HG03196 (cell line): ENCODE data around the gene SYT2.
"Not testable (repeated sequence)": the region's sequence is repeated elsewhere in the genome, so short reads cannot be mapped to it uniquely, and the experiment has no call there.

Experiments
- ATAC-seq: cut with Tn5 transposase; IDR thresholded peaks from one replicate; pipeline ENCODE4 v1.9.1; 2021; ENCODE audit not compliant: unreplicated experiment

SYT2 gene

DNA sequence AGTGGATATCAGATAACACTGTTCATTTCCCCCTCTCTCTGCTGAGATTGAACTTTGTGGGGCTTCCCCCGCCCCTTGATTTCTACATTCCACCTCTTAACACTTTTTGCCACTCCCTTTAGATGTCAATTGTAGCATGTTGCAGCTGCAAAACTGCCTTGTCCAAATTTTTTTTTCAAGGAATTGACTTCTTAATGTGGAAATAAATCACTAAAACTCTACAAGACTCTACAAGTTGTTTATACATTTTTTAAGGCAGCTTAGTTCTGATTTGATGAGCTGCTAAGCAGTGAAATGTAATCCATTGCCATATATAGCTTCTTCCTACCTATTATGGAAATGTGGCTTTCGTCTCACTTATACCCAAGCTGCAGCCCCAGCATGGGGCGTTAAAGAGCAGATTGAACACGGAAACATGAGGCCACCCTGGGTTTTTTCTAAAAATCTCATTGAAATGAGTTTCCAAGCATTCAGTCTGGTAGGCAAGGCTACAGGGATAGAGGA lies 132.2 kb downstream of the SYT2 start:
- no peak for ATAC-seq

DNA sequence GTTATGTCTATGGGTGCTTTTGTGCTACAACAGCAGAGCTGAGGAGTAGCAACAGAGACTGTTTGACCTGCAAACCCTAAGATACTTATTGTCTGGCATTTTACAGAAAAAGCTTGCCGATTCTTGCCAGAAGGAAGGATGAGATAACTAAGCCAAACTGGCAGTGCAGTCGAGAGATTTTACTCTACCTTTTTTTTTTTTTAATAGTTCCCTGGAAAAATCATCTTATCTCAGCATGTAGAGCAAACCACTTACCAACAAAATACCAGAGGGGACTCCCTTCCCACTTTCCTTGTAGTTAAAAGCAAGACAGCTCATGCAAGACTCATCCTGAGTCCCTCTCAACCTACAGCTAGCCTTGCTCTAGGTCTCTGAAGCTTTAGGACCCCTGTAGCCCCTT lies 132.9 kb downstream of the SYT2 start:
- ATAC-seq = no peak

DNA sequence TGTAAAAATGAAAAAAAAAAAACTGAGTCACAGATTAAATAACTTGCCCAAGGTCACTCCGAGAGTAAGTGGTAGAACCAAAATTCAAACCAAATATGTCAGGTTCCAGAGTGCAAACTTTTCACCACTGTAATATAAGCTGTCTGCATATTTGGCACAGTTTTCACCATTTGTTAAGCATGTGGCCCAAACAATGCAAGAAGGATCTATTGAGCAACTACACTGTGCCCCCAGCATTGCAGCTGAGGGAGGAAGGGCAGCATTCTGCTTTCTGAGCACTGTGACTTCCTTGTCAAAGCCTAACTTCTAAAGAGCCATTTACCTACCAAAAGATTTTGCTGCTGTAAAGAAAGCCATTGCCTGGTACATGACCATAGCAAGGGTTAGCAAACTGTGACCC lies 133.4 kb downstream of the SYT2 start:
- ATAC-seq = no peak

DNA sequence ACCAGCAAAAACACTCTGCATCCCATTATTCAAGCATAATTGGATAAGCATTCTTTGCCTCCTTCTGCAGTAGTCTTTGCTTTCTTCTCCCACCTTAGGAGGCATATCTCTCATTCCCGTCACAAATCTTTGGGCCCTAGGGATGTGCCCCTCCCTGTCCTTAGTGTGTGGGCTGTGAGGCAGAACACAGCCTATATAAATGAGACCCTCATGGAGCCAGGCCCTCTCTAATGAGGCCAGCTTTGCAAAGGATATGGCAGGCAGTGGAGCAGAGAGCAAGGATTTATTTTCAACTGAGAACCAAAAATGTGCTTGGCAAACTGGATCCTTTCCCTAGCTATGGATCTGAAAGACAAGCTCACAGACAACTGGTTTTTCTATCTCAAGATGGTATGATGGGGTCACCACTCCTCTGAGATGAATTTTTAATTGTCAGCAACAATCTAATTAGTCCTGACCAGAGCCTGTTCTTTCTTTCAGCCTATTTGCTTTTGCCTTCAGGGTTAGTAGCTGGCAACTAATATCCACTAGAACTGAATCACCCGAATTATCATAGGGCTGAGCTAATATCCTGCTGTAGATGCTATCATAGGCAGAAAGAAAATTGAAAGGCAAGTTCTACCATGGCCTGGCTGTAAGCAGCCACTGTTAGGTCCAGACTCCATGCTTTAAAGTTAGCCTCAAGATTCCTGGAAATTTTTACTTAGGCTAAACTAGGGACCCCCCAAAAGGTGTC lies 134.2 kb downstream of the SYT2 start:
- no peak for ATAC-seq

- no peak for ATAC-seq
These were observed 137.4 kb downstream of the SYT2 start for GRCh38 chr1:202572867-202573266.

DNA sequence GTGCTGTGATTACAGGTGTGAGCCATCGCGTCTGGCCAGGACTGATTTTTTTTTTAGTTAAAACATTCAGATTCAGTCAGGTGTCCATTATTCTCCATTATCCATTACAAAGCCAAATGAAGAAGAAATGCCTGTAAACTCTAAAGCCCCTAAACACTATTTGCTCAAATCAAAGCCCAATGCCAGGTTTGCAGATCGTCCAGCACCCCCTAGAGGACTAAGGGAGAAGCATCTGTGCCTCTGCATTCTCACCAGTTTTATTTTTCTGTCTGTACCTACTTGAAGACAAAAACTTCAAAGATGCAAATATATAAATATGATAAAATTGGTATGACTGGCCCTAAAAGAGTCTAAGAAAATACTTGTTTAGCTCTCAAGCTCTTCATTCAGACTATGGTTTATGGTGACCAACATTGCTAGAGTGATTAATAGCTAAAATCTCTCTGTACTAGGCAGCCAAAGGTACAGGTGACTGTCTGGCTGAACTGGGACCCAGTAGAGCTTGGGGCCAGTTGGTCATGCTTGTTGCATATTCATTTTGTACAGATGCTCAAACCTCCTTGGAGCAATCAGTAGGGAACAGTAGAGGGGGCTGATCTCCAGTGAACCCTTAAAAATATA lies 138.4 kb downstream of the SYT2 start:
- ATAC-seq = no peak

DNA sequence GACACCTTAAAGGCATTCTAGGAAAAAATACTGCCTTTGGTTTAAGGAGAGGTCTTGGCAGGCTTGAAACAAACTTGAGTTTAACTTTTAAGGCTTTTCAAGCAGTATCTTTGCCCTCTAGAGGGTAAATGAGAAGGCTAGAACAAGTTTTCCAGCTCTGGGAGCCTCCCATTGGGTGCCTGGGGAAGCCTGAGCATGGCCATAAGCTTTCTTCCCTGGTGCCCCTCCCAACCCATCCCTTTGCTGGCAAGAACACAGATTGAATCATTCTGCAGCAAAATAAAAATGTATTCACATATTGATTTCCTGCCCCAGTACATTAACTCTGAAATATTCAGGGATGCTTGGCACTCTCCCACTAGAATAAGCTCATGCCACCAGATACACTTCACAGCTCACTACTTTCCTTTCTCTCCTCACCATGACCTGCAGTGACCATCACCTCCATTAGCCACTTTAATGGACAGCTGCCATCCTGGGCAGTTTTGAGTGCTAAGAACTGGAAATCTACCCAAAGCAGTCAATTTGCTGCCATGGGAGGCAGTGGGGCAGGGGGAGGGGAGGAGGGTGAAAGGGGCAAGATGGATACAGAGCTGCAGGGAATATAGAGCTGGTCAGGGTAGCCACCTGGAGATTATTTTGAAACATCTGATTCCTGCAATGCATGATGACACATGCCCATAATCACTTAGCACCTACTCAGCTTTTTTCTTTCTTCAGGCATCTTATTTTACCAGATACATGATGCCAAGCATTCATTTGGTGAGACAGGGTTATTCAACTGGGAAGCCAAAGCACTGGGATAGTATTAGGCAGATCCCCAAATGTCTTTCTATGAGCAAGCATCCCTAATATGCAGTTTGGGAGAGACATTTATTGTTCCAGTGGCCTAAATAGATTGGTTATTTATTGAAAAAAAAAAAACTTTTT lies 140.6 kb downstream of the SYT2 start:
- ATAC-seq = no peak

GRCh38 chr1:202568826-202569225 lies 141.4 kb downstream of the SYT2 start:
- ATAC-seq = no peak

GRCh38 chr1:202568410-202568809 lies 141.8 kb downstream of the SYT2 start:
- ATAC-seq = no peak

DNA sequence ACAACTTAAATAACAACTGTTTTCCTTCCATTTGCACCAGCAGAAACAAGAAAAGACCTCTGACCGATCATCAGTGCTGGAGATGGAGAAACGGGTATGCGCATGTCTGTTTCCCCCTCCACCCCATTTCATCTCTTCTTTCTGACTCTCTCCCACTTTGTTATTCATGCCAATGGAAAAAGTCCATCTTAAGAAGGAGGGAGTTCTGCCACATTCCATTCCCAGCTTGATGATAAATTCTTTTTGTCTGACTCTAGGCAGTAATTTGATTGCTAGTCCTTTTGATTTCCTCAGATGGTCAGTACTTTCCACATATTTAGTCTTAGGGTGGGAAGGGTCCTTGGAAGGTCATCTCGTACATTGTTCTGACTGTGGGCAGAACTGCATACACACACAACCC lies 142.5 kb downstream of the SYT2 start:
- no peak for ATAC-seq

- ATAC-seq = peak; percentile 89
These were observed 144.2 kb downstream of the SYT2 start for GRCh38 chr1:202565890-202566602.

DNA sequence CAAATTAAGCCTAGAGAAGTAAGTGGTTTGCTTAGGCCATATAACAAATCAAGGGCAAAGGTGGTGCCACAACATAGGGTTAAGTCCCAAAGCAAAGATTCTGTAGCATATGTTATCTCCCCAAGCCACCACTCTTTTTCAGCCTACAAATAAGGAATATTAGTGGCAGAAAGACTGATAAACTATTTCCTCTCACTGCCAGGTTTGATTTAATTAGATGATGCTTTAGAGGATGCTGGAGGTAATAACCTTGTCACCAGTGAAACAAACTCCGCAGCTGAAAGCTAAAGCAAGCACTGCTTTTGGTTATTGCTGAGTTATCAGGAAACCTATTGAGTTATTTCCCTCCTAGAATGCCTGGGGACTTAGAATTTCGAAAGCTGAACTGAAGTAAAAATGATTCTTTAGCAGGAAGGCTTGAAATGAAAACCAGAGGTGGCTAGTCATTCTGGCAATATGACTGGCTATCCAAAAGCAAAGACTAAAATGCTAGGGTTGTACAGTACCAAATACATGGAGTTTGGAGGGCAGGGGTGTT lies 145.2 kb downstream of the SYT2 start:
- ATAC-seq = no peak

- ATAC-seq = no peak
These were observed 146.4 kb downstream of the SYT2 start for GRCh38 chr1:202563818-202564217.

- no peak for ATAC-seq
These were observed 147.7 kb downstream of the SYT2 start for GRCh38 chr1:202562444-202563060.

- ATAC-seq = no peak
These were observed 148.4 kb downstream of the SYT2 start for GRCh38 chr1:202561726-202562443.

- no peak for ATAC-seq
These were observed 149.0 kb downstream of the SYT2 start for GRCh38 chr1:202561240-202561639.

- not testable (repeated sequence) for ATAC-seq
These were observed 152.6 kb downstream of the SYT2 start for GRCh38 chr1:202557662-202558061.

- ATAC-seq = not testable (repeated sequence)
These were observed 154.2 kb downstream of the SYT2 start for GRCh38 chr1:202556037-202556436.

GRCh38 chr1:202554619-202555018 lies 155.6 kb downstream of the SYT2 start:
- not testable (repeated sequence) for ATAC-seq
